AG09309 (cell line): ENCODE measurements around the gene PRKAR1B.

Source experiments
- DNase-seq: peaks from one replicate; pipeline ENCODE4 v3.0.0-alpha.2; 2010; ENCODE audit warnings: low read depth
- H3K4me3 ChIP-seq: 2 replicates; pipeline ENCODE4 v1.5.1; 2011; ENCODE audit warnings: mild to moderate bottlenecking, low read depth, low read length, moderate library complexity; ENCODE audit not compliant: control insufficient read depth
- TF ChIP-seq, protein P1 (sequence below): IDR thresholded peaks from 2 replicates; pipeline ENCODE4 v1.5.1; 2011; ENCODE audit warnings: mild to moderate bottlenecking, low read depth, low read length, inconsistent platforms; ENCODE audit not compliant: insufficient read depth, control insufficient read depth; ENCODE audit errors: missing control alignments

The PRKAR1B gene

GRCh38 chr7:604884-605531 lies 122.1 kb downstream of the PRKAR1B start:
- DNase-seq: no peak
- TF ChIP-seq, protein P1, sequence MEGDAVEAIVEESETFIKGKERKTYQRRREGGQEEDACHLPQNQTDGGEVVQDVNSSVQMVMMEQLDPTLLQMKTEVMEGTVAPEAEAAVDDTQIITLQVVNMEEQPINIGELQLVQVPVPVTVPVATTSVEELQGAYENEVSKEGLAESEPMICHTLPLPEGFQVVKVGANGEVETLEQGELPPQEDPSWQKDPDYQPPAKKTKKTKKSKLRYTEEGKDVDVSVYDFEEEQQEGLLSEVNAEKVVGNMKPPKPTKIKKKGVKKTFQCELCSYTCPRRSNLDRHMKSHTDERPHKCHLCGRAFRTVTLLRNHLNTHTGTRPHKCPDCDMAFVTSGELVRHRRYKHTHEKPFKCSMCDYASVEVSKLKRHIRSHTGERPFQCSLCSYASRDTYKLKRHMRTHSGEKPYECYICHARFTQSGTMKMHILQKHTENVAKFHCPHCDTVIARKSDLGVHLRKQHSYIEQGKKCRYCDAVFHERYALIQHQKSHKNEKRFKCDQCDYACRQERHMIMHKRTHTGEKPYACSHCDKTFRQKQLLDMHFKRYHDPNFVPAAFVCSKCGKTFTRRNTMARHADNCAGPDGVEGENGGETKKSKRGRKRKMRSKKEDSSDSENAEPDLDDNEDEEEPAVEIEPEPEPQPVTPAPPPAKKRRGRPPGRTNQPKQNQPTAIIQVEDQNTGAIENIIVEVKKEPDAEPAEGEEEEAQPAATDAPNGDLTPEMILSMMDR: no peak
- no peak overlapping the region for H3K4me3 ChIP-seq

DNA sequence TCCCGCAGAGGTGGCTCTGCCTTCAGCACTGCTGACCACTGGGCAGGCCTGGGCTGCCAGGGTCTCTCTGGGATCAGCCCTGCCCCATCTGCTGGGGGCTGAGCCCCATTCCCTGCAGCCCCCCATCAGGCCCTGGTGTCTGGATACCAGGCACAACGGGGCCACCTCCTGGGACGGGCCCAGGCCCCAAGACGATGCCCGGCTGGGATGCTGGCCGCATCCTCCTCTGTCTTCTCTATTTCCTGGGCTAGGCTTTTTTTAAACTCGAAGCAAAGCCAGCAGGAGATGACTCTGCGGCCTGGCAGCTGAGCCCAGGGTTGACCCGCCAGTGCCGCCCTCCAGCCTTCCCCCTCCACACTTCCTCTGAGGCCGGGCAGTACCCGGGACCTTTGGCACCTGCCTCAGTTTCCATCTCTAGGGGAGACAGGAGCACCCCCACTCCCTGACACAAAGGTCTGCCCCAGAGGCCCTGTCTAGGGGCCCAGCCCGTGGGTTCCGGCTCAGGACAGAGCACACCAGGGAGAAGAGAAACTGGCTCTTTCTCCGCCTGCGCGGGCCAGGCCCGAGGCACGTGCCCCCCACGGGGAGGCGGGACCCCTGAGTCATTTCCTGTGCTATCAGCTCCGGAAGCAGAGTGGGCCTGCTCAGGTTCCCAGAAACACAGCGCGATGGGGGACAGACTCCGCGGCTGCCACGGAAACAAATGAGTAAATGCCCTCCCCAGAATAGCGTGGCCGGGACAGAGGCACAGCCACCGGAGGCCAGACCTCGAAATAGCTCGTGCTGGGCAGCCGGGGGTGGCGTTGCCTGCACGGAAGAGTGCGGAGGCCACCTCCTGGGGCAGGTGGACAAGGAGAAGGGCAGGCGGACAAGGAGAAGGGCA lies 122.8 kb downstream of the PRKAR1B start:
- DNase-seq: no peak
- H3K4me3 ChIP-seq: no peak overlapping the region
- TF ChIP-seq, protein P1: no peak

- DNase-seq: no peak
- TF ChIP-seq, protein P1: no peak
- no peak overlapping the region for H3K4me3 ChIP-seq
Measured at GRCh38 chr7:603152-603951, 123.7 kb downstream of the PRKAR1B start.

- no peak for DNase-seq
- TF ChIP-seq, protein P1: no peak
- H3K4me3 ChIP-seq: no peak overlapping the region
Measured at GRCh38 chr7:602341-603141, 124.5 kb downstream of the PRKAR1B start.

- DNase-seq: no peak
- TF ChIP-seq, protein P1: no peak
- no peak overlapping the region for H3K4me3 ChIP-seq
Measured at GRCh38 chr7:601595-602340, 125.3 kb downstream of the PRKAR1B start.
